H9 (cell line): Measurements from ENCODE around the gene NPNT. TPM values are rescaled to one million over a fixed set of nuclear protein-coding genes. Genes with fewer than 3 reads are reported as not detected.

Experiments used
- DNase-seq: peaks from one replicate; pipeline ENCODE4 v3.0.0-alpha.2; 2017
- H2AFZ ChIP-seq: one replicate; pipeline ENCODE4 v1.6.1; 2013; ENCODE audit warnings: mild to moderate bottlenecking, low read length, control low read depth, moderate library complexity
- H2AK5ac ChIP-seq: 2 replicates; pipeline ENCODE4 v1.6.1; 2013; ENCODE audit warnings: low read length, control low read depth, mixed read lengths; ENCODE audit not compliant: insufficient read length
- H2BK120ac ChIP-seq: one replicate; pipeline ENCODE4 v1.6.1; 2013; ENCODE audit warnings: low read depth, mild to moderate bottlenecking, low read length, control low read depth, inconsistent platforms; ENCODE audit not compliant: poor library complexity, severe bottlenecking
- H2BK12ac ChIP-seq: 2 replicates; pipeline ENCODE4 v1.6.1; 2013; ENCODE audit warnings: low read length, control low read depth, mixed read lengths, low read depth; ENCODE audit not compliant: insufficient read length
- H2BK15ac ChIP-seq: 2 replicates; pipeline ENCODE4 v1.6.1; 2013; ENCODE audit warnings: low read depth, low read length, control low read depth
- H2BK20ac ChIP-seq: one replicate; pipeline ENCODE4 v1.6.1; 2013; ENCODE audit warnings: low read depth, mild to moderate bottlenecking, low read length, control low read depth, inconsistent platforms; ENCODE audit not compliant: poor library complexity, severe bottlenecking
- H2BK5ac ChIP-seq: 2 replicates; pipeline ENCODE4 v1.6.1; 2013; ENCODE audit warnings: low read length, control low read depth, mixed read lengths; ENCODE audit not compliant: insufficient read length
- H3K14ac ChIP-seq: 2 replicates; pipeline ENCODE4 v1.6.1; 2013; ENCODE audit warnings: low read length, control low read depth; ENCODE audit not compliant: insufficient read depth
- H3K18ac ChIP-seq: 2 replicates; pipeline ENCODE4 v1.6.1; 2013; ENCODE audit warnings: low read depth, mild to moderate bottlenecking, mixed read lengths, low read length, control low read depth; ENCODE audit not compliant: insufficient read length
- H3K23ac ChIP-seq: 2 replicates; pipeline ENCODE4 v1.6.1; 2013; ENCODE audit warnings: low read length, control low read depth, mixed read lengths, low read depth; ENCODE audit not compliant: insufficient read length
- H3K23me2 ChIP-seq: 2 replicates; pipeline ENCODE4 v1.6.1; 2013; ENCODE audit warnings: low read depth, mild to moderate bottlenecking, mixed read lengths, low read length, control low read depth; ENCODE audit not compliant: insufficient read length, poor library complexity, severe bottlenecking
- H3K27ac ChIP-seq: 2 replicates; pipeline ENCODE4 v1.5.1; 2013; ENCODE audit warnings: low read length, control low read depth, mixed read lengths, low read depth; ENCODE audit not compliant: insufficient read length
- H3K27me3 ChIP-seq: 2 replicates; pipeline ENCODE4 v1.6.1; 2013; ENCODE audit warnings: low read length, control low read depth, inconsistent platforms; ENCODE audit not compliant: insufficient read depth
- H3K4ac ChIP-seq: 2 replicates; pipeline ENCODE4 v1.6.1; 2013; ENCODE audit warnings: low read depth, mild to moderate bottlenecking, control low read depth, inconsistent platforms, low read length, moderate library complexity
- H3K4me1 ChIP-seq: 2 replicates; pipeline ENCODE4 v1.6.1; 2013; ENCODE audit warnings: low read length, control low read depth, inconsistent platforms; ENCODE audit not compliant: insufficient read depth
- H3K4me2 ChIP-seq: 2 replicates; pipeline ENCODE4 v1.6.1; 2013; ENCODE audit warnings: low read length, control low read depth, mixed read lengths; ENCODE audit not compliant: insufficient read length, insufficient read depth
- H3K56ac ChIP-seq: 2 replicates; pipeline ENCODE4 v1.6.1; 2013; ENCODE audit warnings: low read depth, mild to moderate bottlenecking, mixed read lengths, low read length, control low read depth; ENCODE audit not compliant: insufficient read length
- H3K79me1 ChIP-seq: 2 replicates; pipeline ENCODE4 v1.6.1; 2013; ENCODE audit warnings: low read depth, mild to moderate bottlenecking, moderate library complexity, low read length, control low read depth, inconsistent platforms; ENCODE audit not compliant: insufficient read depth, poor library complexity, severe bottlenecking
- H3K79me2 ChIP-seq: 2 replicates; pipeline ENCODE4 v1.6.1; 2013; ENCODE audit warnings: low read length, control low read depth, inconsistent platforms; ENCODE audit not compliant: insufficient read depth
- H3K9ac ChIP-seq: 2 replicates; pipeline ENCODE4 v1.6.1; 2013; ENCODE audit warnings: low read length, control low read depth, mixed read lengths; ENCODE audit not compliant: insufficient read length; ENCODE audit errors: extremely low read depth
- H3K9me3 ChIP-seq: one replicate; pipeline ENCODE4 v1.6.1; 2013; ENCODE audit warnings: low read depth, low read length, inconsistent platforms; ENCODE audit not compliant: control insufficient read depth
- H3T11ph ChIP-seq: one replicate; pipeline ENCODE4 v1.6.1; 2013; ENCODE audit warnings: mild to moderate bottlenecking, low read length, control low read depth, inconsistent platforms
- H4K20me1 ChIP-seq: one replicate; pipeline ENCODE4 v1.6.1; 2013; ENCODE audit not compliant: control insufficient read depth, insufficient read length, insufficient read depth
- H4K5ac ChIP-seq: 2 replicates; pipeline ENCODE4 v1.6.1; 2013; ENCODE audit warnings: low read depth, mild to moderate bottlenecking, mixed read lengths, low read length, control low read depth; ENCODE audit not compliant: insufficient read length
- H4K8ac ChIP-seq: replicated peaks from 2 replicates; pipeline ENCODE4 v1.6.1; 2013; ENCODE audit warnings: low read length, control low read depth, mixed read lengths, low read depth; ENCODE audit not compliant: insufficient read length
- H4K91ac ChIP-seq: 2 replicates; pipeline ENCODE4 v1.6.1; 2013; ENCODE audit warnings: low read depth, mild to moderate bottlenecking, moderate library complexity, mixed read lengths, low read length, control low read depth; ENCODE audit not compliant: insufficient read length
- H3K27ac Mint-ChIP-seq, 3 experiments: 2 replicates in 2 of 3; 3 replicates in 1 of 3; pipeline ENCODE4 v1.8.0; 2020 to 2021; ENCODE audit warnings: mixed read lengths in 3 of 3, mild to moderate bottlenecking in 1 of 3, moderate library complexity in 1 of 3
- H3K27me3 Mint-ChIP-seq: 2 replicates; pipeline ENCODE4 v1.8.0; 2021; ENCODE audit warnings: low read depth, mild to moderate bottlenecking, moderate library complexity, mixed read lengths
- H3K36me3 Mint-ChIP-seq, 3 experiments: 2 replicates in 2 of 3; 3 replicates in 1 of 3; pipeline ENCODE4 v1.8.0; 2020 to 2021; ENCODE audit warnings: low read depth in 3 of 3, mixed read lengths in 3 of 3; ENCODE audit not compliant: insufficient read depth in 1 of 3
- H3K4me1 Mint-ChIP-seq, 2 experiments: 2 replicates each; pipeline ENCODE4 v1.8.0; 2020; ENCODE audit warnings: mixed read lengths in 2 of 2
- H3K4me3 Mint-ChIP-seq, 2 experiments: 2 replicates in 1 of 2; 3 replicates in 1 of 2; pipeline ENCODE4 v1.8.0; 2020 to 2021; ENCODE audit warnings: mild to moderate bottlenecking in 2 of 2, mixed read lengths in 2 of 2, moderate library complexity in 1 of 2
- H3K9me3 Mint-ChIP-seq, 2 experiments: 2 replicates in 1 of 2; 3 replicates in 1 of 2; pipeline ENCODE4 v1.8.0; 2020; ENCODE audit warnings: mild to moderate bottlenecking in 2 of 2, mixed read lengths in 2 of 2, moderate library complexity in 1 of 2
- WGBS: extraction: QIAGEN DNeasy Blood & Tissue Kit; methylation state at CpG from one replicate; pipeline ENCODE4 v1.1.7; 2013; ENCODE audit warnings: missing lambda C conversion rate, low lambda C conversion rate, mixed read lengths; ENCODE audit not compliant: insufficient read length; ENCODE audit errors: extremely low coverage; 5-methylcytosine and 5-hydroxymethylcytosine counted together
- total RNA-seq: library from RNA; stranded (reverse); gene quantifications from 2 replicates; pipeline ENCODE4 v1.2.1, GENCODE V29; 2021
- TF ChIP-seq, protein P1 (sequence below): fragments of 200-600 bp; sonication (generic); conservative IDR thresholded peaks from 3 replicates; pipeline ENCODE4 v1.8.0; 2021; ENCODE audit warnings: antibody characterized with exemption, mild to moderate bottlenecking

Gene NPNT
- total RNA-seq, 1 experiment from 2014 or later = 0.37 TPM

DNA sequence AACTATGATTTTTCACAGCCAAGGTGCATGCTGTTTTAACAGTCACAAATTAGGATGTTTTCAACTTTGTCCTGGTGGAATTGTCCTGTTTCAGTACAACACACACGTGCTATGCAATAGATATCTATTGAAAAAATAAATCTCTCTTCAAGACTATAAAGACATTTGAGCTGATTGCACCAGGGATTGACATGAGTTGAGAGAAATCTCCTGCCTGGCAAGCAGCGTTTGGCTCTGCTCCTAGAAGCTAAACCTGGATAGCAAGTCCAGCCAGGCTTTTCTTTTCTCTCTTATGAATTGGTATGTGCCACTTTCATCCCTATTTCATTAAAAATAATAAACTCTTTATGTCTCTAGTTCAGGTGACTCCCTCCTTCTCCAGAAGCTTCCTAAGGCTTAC, 16.6 kb upstream of the NPNT start:
- Histone ChIP-seq H3K79me2 (no peaks in the 10 kb centered on the region), H3K79me1 (no peaks in the 10 kb centered on the region), H4K20me1 (no peaks in the 10 kb centered on the region), H3K9ac (no peak overlapping the region), H3K56ac (no peak overlapping the region), H2AK5ac (no peak overlapping the region), H2BK15ac (no peak overlapping the region), H4K91ac (no peak overlapping the region), H2BK120ac (no peak overlapping the region), H3K9me3 (no peaks in the 10 kb centered on the region), H3K14ac (no peak overlapping the region), H2BK20ac (no peak overlapping the region), H3K4ac (no peak overlapping the region), H3K4me2 (no peak overlapping the region), H3T11ph (no peak overlapping the region), H4K8ac (no peak overlapping the region), H3K27ac (no peak overlapping the region), H3K23me2 (no peaks in the 10 kb centered on the region), H2BK5ac (no peak overlapping the region), H2BK12ac (no peak overlapping the region), H4K5ac (no peak overlapping the region), H2AFZ (no peak overlapping the region), H3K4me1 (no peaks in the 10 kb centered on the region), H3K23ac (no peak overlapping the region), H3K27me3 (no peaks in the 10 kb centered on the region), H3K18ac (no peak overlapping the region)
- DNase-seq = no peak
- Mint-ChIP-seq H3K9me3 (peaks cover 6 to 9% of the 10 kb centered on the region in 2 experiments; a peak in 4 of 5 replicates), H3K27ac (no peak overlapping the region), H3K36me3 (peaks cover 0 to 7% (median 0%) of the 10 kb centered on the region in 3 experiments; a peak in 1 of 7 replicates), H3K4me1 (no peaks in the 10 kb centered on the region), H3K27me3 (peaks cover 6% of the 10 kb centered on the region), H3K4me3 (no peak overlapping the region)
- TF ChIP-seq, protein P1, sequence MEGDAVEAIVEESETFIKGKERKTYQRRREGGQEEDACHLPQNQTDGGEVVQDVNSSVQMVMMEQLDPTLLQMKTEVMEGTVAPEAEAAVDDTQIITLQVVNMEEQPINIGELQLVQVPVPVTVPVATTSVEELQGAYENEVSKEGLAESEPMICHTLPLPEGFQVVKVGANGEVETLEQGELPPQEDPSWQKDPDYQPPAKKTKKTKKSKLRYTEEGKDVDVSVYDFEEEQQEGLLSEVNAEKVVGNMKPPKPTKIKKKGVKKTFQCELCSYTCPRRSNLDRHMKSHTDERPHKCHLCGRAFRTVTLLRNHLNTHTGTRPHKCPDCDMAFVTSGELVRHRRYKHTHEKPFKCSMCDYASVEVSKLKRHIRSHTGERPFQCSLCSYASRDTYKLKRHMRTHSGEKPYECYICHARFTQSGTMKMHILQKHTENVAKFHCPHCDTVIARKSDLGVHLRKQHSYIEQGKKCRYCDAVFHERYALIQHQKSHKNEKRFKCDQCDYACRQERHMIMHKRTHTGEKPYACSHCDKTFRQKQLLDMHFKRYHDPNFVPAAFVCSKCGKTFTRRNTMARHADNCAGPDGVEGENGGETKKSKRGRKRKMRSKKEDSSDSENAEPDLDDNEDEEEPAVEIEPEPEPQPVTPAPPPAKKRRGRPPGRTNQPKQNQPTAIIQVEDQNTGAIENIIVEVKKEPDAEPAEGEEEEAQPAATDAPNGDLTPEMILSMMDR = no peak
- WGBS = no CpG with 5 or more reads among the region's 2 CpGs
